ENCODE measurements around the gene NDST4. TPM values are rescaled to one million over a fixed set of nuclear protein-coding genes. Genes with fewer than 3 reads are reported as not detected.

The NDST4 gene
- total RNA-seq, 1 experiment from 2014 or later: 0.05 TPM

DNA sequence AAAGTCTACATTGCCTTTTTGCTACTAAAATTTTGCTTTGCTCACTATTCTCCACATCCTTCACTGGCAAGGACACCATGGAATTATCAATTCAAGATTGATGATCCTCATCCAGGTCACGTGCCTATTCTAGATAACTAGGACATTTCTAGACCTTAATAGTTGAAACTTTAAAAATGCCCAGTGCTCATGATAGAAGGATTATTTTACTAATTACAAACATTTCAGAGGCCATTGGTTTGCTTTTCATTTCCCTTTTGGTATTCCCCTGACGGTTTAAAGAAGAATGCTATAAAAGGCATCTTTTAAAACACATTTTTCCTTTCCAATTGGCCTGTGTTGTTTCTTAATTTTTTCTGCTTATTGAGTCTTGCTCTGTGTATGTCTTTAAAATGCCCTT lies 249.4 kb downstream of the NDST4 start:
- H3K27ac ChIP-seq: no peak overlapping the region
- H3K27me3 ChIP-seq (replicated peaks): no peaks in the 10 kb centered on the region
- no peaks in the 10 kb centered on the region for H3K4me1 ChIP-seq (replicated peaks)
- H3K4me3 ChIP-seq: no peak overlapping the region
- no peaks in the 10 kb centered on the region for H3K9me3 ChIP-seq (replicated peaks)
- no peaks in the 10 kb centered on the region for H3K36me3 ChIP-seq
- no peak for DNase-seq (ENCODE audit: low read depth in 1 of 2, low spot score in 2 of 2)

DNA sequence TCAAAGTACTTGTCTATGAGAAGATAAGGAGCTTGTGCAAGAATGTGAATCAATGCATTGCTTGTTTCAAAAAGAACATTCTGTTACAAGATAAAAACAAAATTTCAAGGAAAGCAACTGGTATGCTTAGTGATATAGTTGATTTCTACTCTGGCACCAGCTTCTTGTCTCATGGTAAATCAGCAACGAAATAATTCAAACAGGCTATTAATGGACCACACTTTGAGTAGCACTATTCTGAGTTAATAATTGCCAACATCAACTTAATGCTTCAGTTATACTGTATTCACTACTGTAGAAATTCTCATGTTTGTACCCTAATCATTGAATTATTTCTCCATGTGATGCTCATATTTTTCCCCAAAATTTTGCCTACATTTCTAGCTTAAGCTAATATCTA lies 252.6 kb downstream of the NDST4 start:
- Histone ChIP-seq H3K27ac (no peak overlapping the region), H3K4me1 (replicated peaks) (no peaks in the 10 kb centered on the region), H3K36me3 (no peaks in the 10 kb centered on the region), H3K4me3 (no peak overlapping the region), H3K27me3 (replicated peaks) (no peaks in the 10 kb centered on the region), H3K9me3 (replicated peaks) (no peaks in the 10 kb centered on the region)
- no peak for DNase-seq (ENCODE audit: low read depth in 1 of 2, low spot score in 2 of 2)

DNA sequence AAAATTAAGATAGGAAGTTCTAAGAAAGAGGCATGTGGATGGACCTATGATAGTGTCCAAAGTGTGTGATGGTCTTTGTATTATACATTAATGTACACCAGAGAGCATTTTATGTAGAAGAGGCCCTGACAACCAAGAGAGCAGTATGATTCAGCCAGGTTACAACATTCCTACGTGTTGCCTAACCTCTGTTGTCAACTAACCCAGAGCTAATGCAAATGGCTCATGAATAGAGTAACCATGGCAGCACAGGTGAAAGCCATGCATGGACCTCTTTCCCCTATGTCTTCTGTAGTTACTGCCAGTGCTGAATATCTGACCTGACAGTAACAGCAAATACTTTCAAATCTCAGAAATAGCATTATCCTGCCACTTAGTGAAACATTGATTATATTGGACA lies 255.6 kb downstream of the NDST4 start:
- Histone ChIP-seq H3K36me3 (no peaks in the 10 kb centered on the region), H3K4me1 (replicated peaks) (no peaks in the 10 kb centered on the region), H3K4me3 (no peak overlapping the region), H3K9me3 (replicated peaks) (no peaks in the 10 kb centered on the region), H3K27me3 (replicated peaks) (no peaks in the 10 kb centered on the region), H3K27ac (no peak overlapping the region)
- DNase-seq (ENCODE audit: low read depth in 1 of 2, low spot score in 2 of 2): no peak

DNA sequence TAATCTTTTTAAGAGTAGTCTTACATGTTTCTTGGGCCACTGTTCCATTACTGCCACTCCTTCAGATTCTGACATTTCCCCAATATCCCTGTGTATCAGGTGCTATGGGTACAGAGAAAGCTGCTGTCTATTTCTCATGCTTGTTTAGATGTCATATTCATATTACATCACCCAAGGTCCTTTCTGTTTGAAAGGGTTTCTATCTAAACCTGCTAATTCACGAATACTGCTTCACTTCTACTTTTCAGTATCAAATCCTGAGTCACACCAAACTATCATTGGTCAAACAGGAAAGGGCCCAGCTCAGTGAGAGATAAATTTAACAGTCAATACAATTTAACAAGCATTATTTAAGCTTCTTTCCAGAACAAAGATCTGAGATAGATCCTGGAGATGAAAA lies 273.4 kb downstream of the NDST4 start:
- H3K27ac ChIP-seq: no peak overlapping the region
- H3K27me3 ChIP-seq (replicated peaks): no peaks in the 10 kb centered on the region
- no peak overlapping the region for H3K4me3 ChIP-seq
- H3K36me3 ChIP-seq: no peaks in the 10 kb centered on the region
- H3K9me3 ChIP-seq (replicated peaks): no peaks in the 10 kb centered on the region
- DNase-seq (ENCODE audit: low read depth in 1 of 2, low spot score in 2 of 2): no peak
- H3K4me1 ChIP-seq (replicated peaks): no peaks in the 10 kb centered on the region

DNA sequence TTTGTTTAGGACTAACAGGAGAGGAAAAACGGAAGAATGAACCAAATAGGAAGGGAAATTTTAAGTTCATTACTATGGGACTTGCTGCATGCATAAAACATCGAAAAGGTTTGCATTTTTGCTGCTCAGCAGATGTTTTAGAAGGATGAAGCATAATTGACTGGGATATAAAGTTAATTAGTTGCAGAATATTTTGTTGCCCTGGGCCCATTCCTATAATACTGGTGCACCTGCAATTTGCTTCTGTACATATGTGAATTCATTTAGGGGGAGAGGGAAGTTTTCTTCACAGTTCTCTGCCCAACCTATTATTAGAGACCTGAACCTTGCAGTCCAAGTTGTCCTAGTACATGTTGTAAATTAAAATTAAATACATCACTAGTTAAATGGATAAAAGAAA lies 282.8 kb downstream of the NDST4 start:
- H3K27me3 ChIP-seq (replicated peaks): no peaks in the 10 kb centered on the region; the same call in 1 of the 2 replicates
- no peaks in the 10 kb centered on the region for H3K9me3 ChIP-seq (replicated peaks)
- DNase-seq (ENCODE audit: low read depth in 1 of 2, low spot score in 2 of 2): no peak
- no peak overlapping the region for H3K4me3 ChIP-seq
- H3K27ac ChIP-seq: no peak overlapping the region
- no peaks in the 10 kb centered on the region for H3K4me1 ChIP-seq (replicated peaks)
- H3K36me3 ChIP-seq: no peaks in the 10 kb centered on the region

DNA sequence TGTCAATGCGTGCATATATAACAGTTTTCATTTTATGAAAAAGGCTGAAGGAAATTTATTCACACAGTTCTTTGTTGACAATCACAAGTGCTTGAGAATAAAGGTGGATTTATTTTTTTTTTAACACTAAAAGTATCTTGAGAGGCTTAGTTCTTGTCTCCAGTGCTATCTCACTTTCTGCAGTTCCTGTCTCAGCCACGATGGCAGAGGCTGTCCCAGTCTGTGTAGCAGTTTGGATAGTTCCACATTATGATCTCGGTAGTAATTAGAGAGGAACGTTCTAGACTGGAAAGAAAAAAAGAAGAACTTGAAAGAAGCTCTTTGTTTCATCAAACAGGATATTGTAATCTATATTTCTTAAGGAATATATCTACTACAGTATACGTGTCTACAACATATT lies 285.8 kb downstream of the NDST4 start:
- DNase-seq (ENCODE audit: low read depth in 1 of 2, low spot score in 2 of 2): no peak
- Histone ChIP-seq H3K4me3 (no peak overlapping the region), H3K9me3 (replicated peaks) (no peaks in the 10 kb centered on the region), H3K4me1 (replicated peaks) (no peaks in the 10 kb centered on the region), H3K27me3 (replicated peaks) (no peaks in the 10 kb centered on the region; the same call in 1 of the 2 replicates), H3K27ac (no peak overlapping the region), H3K36me3 (no peaks in the 10 kb centered on the region)

DNA sequence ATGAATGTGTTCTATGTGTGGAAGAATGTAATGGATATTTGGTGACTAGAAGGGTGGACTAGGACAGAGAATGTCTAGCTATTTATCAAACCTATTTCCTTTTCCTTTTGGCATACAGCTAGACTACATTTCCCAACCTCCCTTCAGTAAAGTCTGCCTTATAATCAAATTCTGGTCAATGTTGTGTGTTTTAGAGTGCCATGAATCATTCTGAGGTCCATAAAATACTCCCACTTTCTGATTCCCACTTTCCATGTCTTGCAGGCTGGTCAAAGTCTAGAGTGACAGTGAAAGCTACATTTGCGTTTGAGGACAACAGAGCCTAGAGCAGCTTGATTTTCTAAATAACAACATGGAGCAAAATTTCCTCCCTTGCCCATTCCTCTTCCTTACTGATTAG lies 297.7 kb downstream of the NDST4 start:
- no peaks in the 10 kb centered on the region for H3K36me3 ChIP-seq
- no peak overlapping the region for H3K4me3 ChIP-seq
- no peaks in the 10 kb centered on the region for H3K27me3 ChIP-seq (replicated peaks)
- no peaks in the 10 kb centered on the region for H3K9me3 ChIP-seq (replicated peaks)
- no peak for DNase-seq (ENCODE audit: low read depth in 1 of 2, low spot score in 2 of 2)
- H3K4me1 ChIP-seq (replicated peaks): no peaks in the 10 kb centered on the region
- H3K27ac ChIP-seq: no peak overlapping the region

DNA sequence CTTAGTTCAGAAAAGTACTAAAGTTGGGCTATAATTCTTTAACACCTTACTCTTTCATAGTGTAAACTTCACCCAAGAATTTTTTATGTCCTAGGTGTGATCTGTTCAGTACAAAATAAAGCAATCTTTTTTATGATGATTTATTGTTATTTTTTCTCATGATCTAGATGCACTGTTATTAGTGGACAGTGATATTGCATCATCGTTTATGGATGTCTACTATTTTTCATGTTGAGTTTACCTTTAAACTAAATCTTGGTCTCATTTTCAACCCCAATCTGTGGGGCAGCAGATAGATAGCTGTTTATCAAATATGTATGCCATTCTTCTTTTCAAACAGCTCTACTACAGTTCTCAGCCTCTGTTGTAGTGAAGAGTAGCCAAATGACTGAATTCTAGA lies 299.5 kb downstream of the NDST4 start:
- Histone ChIP-seq H3K27me3 (replicated peaks) (no peaks in the 10 kb centered on the region), H3K4me1 (replicated peaks) (no peaks in the 10 kb centered on the region), H3K27ac (no peak overlapping the region), H3K4me3 (no peak overlapping the region), H3K9me3 (replicated peaks) (no peaks in the 10 kb centered on the region), H3K36me3 (no peaks in the 10 kb centered on the region)
- no peak for DNase-seq (ENCODE audit: low read depth in 1 of 2, low spot score in 2 of 2)

DNA sequence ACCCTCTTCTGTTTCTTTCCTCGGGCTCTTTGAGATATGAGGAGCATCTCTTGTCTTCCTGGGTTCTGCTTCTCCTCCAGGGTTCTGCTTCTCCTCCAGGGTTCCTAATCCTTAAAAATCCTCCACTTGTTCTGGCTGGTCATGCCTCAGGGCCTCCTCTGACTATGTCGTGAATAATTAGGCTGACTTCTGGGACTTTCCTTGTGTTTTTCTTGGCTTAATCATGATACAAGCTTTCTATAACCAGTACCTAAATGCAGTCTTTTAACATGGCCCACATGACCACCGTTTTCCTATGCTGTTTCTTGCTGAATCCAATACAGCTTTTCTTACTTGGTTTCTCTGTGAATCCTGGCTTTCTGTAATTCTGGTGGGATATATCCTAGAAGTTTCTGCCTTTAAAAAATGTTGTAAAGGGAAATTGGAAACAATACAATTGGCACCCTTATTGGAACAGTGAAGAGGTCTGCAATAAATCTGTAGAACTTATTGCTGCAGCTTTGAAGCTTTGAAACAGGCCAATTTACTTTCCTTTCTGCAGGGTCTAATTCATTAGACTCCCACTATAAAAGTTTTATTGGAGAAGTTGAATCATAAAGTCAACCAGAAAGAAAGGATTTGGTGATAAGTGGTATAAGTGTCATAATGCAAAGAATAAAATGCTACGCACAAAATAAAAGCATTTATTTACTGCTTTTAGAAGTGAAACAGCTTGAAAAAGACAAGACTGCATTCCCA lies 301.7 kb downstream of the NDST4 start:
- Histone ChIP-seq H3K4me1 (replicated peaks) (no peaks in the 10 kb centered on the region), H3K4me3 (no peak overlapping the region), H3K27me3 (replicated peaks) (no peaks in the 10 kb centered on the region), H3K27ac (no peak overlapping the region), H3K36me3 (no peaks in the 10 kb centered on the region), H3K9me3 (replicated peaks) (no peaks in the 10 kb centered on the region)
- no peak for DNase-seq (ENCODE audit: low read depth in 1 of 2, low spot score in 2 of 2)

DNA sequence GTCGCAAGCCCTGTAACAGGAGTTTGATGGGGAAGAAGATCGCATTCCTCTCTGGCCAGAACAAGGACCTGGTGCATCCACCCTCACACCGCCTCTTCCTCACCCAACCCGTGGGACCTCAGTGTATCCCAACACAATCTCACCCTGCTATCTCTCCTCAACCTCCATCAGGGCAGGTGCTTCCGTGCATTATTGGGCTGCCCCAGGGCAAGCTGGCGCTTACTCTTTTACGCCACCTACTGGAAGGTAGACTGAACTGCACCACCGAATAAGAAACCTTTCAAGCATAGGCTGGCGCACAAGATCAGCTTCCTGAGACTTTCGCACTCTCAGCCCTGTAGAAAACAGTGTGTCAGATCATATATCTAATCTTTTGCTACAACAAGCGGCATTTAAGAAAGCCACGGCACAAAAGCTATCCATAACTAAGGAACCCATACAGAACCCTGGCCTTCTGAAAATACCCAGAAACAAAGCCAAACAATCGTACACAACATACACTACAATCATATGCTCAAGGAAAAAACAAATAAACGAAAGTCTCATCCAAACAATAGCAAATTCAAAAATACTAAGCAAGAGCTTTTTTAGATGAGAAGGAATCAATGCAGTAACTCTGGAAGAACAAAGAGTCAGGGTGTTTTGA lies 305.5 kb downstream of the NDST4 start:
- no peaks in the 10 kb centered on the region for H3K36me3 ChIP-seq
- H3K4me1 ChIP-seq (replicated peaks): no peaks in the 10 kb centered on the region
- no peaks in the 10 kb centered on the region for H3K9me3 ChIP-seq (replicated peaks)
- peak in 1 of 2 experiments; percentile 3 for DNase-seq (ENCODE audit: low read depth in 1 of 2, low spot score in 2 of 2)
- no peak overlapping the region for H3K4me3 ChIP-seq
- H3K27ac ChIP-seq: no peak overlapping the region
- no peaks in the 10 kb centered on the region for H3K27me3 ChIP-seq (replicated peaks)

DNA sequence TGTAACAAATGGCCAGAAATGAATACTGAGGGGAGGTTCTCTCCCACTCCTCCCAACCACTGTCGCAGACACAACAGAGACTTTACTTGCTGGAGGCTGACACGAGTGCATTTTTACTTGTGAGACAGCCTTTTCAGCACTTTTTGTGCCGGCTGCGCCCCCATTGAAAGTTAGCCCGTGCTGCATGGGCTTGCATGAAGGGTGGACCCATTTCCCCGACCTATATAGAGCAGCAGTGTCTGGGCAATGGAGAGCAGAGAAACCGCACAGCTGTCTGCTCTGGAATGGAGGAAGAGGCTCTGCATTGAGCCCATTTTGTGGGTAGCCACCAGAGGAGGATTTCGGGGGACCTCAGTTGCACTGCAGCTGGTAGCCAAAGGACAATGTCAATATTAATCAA lies 306.1 kb downstream of the NDST4 start:
- no peaks in the 10 kb centered on the region for H3K27me3 ChIP-seq (replicated peaks)

DNA sequence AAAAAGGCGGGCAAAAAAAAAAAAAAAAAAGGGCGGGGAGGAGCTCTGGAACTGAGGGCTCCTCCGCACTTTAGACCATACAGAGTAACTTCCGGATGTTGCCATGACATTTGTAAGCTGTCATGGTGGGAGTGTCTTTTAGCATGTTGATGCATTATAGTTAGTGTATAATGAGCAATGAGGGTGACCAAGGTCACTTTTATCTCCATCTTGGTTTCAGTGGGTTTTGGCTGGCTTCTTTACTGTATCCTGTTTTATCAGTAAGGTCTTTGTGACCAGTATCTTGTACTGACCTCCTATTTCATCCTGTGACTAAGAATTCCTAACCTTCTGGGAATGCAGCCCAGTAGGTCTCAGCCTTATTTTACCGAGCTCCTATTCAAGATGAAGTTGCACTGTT lies 321.4 kb downstream of the NDST4 start:
- no peaks in the 10 kb centered on the region for H3K9me3 ChIP-seq (replicated peaks)
- H3K4me1 ChIP-seq (replicated peaks): no peaks in the 10 kb centered on the region
- H3K36me3 ChIP-seq: no peaks in the 10 kb centered on the region
- no peak overlapping the region for H3K27ac ChIP-seq
- H3K4me3 ChIP-seq: no peak overlapping the region
- H3K27me3 ChIP-seq (replicated peaks): no peaks in the 10 kb centered on the region
- DNase-seq (ENCODE audit: low read depth in 1 of 2, low spot score in 2 of 2): no peak

More for the DNA sequence above, 306.1 kb downstream of the NDST4 start:
- Histone ChIP-seq H3K9me3 (replicated peaks) (no peaks in the 10 kb centered on the region), H3K4me3 (no peak overlapping the region), H3K4me1 (replicated peaks) (no peaks in the 10 kb centered on the region), H3K36me3 (no peaks in the 10 kb centered on the region), H3K27ac (no peak overlapping the region)
- DNase-seq (ENCODE audit: low read depth in 1 of 2, low spot score in 2 of 2): no peak

DNA sequence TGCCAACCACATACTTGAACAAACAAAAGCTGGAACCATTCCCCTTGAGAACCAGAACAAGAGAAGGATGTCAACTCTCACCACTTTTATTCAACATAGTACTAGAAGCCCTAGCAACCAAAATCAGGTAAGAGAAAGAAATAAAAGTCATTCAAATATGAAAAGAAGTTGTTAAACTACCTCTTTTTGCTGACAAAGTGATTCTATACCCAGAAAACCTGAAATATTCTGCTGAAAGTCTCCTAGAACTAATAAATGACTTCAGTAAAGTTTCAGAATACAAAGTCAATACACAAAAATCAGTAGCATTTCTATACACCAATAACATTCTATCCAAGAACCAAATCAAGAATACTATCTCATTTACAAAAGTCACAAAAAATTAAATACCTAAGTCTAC lies 327.9 kb downstream of the NDST4 start:
- no peak overlapping the region for H3K27ac ChIP-seq
- no peaks in the 10 kb centered on the region for H3K36me3 ChIP-seq
- 0 out of 2 replicates have a peak, but pooled peaks cover 8% of the 10 kb centered on the region for H3K27me3 ChIP-seq (replicated peaks)
- DNase-seq (ENCODE audit: low read depth in 1 of 2, low spot score in 2 of 2): no peak
- H3K9me3 ChIP-seq (replicated peaks): no peaks in the 10 kb centered on the region
- H3K4me1 ChIP-seq (replicated peaks): no peaks in the 10 kb centered on the region
- no peak overlapping the region for H3K4me3 ChIP-seq

DNA sequence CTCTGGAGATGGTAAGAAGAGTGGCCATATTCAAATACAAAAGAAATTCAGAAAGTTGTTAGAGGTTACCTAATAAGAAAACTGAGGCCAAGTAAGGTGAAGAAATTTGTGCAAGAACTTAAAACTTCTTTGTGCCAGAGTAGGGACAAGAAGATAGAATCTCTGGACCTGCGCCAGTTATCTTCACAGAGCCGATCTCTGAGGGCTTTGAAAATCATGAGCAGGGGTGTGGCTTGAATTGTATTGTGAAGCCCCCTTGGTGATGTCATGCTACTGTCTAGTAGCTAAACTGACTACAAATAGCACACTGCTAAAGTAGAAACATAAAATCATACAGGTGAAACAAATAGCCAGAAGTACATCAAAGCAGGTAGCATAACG lies 330.2 kb downstream of the NDST4 start:
- no peak overlapping the region for H3K4me3 ChIP-seq
- H3K36me3 ChIP-seq: no peaks in the 10 kb centered on the region
- H3K27ac ChIP-seq: no peak overlapping the region
- H3K27me3 ChIP-seq (replicated peaks): 0 out of 2 replicates have a peak, but pooled peaks cover 11% of the 10 kb centered on the region
- DNase-seq (ENCODE audit: low read depth in 1 of 2, low spot score in 2 of 2): no peak
- H3K9me3 ChIP-seq (replicated peaks): no peaks in the 10 kb centered on the region
- H3K4me1 ChIP-seq (replicated peaks): no peaks in the 10 kb centered on the region

Data from SJSA1 (cell line).